Activated T-helper 1 cell treated with Interleukin-2 at 50 U/mL for 16 hours (primary cell): ENCODE results near the gene NSG2.
"Not testable (repeated sequence)": the region's sequence is repeated elsewhere in the genome, so short reads cannot be mapped to it uniquely, and the experiment has no call there.

Experiments used
- DNase-seq: peaks from one replicate; pipeline ENCODE4 v3.0.0-alpha.2; 2020; ENCODE audit warnings: low read depth

The NSG2 gene

GRCh38 chr5:174101195-174101730, 55.8 kb downstream of the NSG2 start:
- DNase-seq = no peak

GRCh38 chr5:174102574-174102973, 57.1 kb downstream of the NSG2 start:
- not testable (repeated sequence) for DNase-seq

- no peak for DNase-seq
Measured at GRCh38 chr5:174106997-174107655, 61.6 kb downstream of the NSG2 start.

GRCh38 chr5:174108745-174109144, 63.2 kb downstream of the NSG2 start:
- no peak for DNase-seq

GRCh38 chr5:174109698-174110260, 64.3 kb downstream of the NSG2 start:
- DNase-seq = no peak

GRCh38 chr5:174110310-174110709, 64.8 kb downstream of the NSG2 start:
- DNase-seq = no peak

- no peak for DNase-seq
Measured at GRCh38 chr5:174111287-174111973, 65.9 kb downstream of the NSG2 start.

GRCh38 chr5:174115226-174115625, 69.7 kb downstream of the NSG2 start:
- DNase-seq = no peak

- DNase-seq = no peak
Measured at GRCh38 chr5:174118823-174119467, 73.4 kb downstream of the NSG2 start.

- no peak for DNase-seq
Measured at GRCh38 chr5:174119468-174119881, 74.0 kb downstream of the NSG2 start.

GRCh38 chr5:174120401-174121005, 75.0 kb downstream of the NSG2 start:
- no peak for DNase-seq

GRCh38 chr5:174134545-174134944, 89.0 kb downstream of the NSG2 start:
- no peak for DNase-seq

GRCh38 chr5:174139623-174140022, 94.1 kb downstream of the NSG2 start:
- DNase-seq = no peak

GRCh38 chr5:174140452-174141020, 95.0 kb downstream of the NSG2 start:
- DNase-seq = no peak

- no peak for DNase-seq
Measured at GRCh38 chr5:174141398-174141797, 95.9 kb downstream of the NSG2 start.

- no peak for DNase-seq
Measured at GRCh38 chr5:174145091-174145490, 99.6 kb downstream of the NSG2 start.

- DNase-seq = no peak
Measured at GRCh38 chr5:174145821-174146220, 100.3 kb downstream of the NSG2 start.

GRCh38 chr5:174146556-174146955, 101.0 kb downstream of the NSG2 start:
- DNase-seq = no peak

GRCh38 chr5:174147012-174147411, 101.5 kb downstream of the NSG2 start:
- not testable (repeated sequence) for DNase-seq

GRCh38 chr5:174147551-174147950, 102.0 kb downstream of the NSG2 start:
- DNase-seq = no peak

- no peak for DNase-seq
Measured at GRCh38 chr5:174148721-174149120, 103.2 kb downstream of the NSG2 start.

GRCh38 chr5:174149426-174149825, 103.9 kb downstream of the NSG2 start:
- no peak for DNase-seq
